GM18520 (cell line): ENCODE data around the gene TTC32.

Source experiments
- ATAC-seq: cut with Tn5 transposase; IDR thresholded peaks from one replicate; pipeline ENCODE4 v1.9.1; 2021; ENCODE audit not compliant: unreplicated experiment

TTC32 gene

DNA sequence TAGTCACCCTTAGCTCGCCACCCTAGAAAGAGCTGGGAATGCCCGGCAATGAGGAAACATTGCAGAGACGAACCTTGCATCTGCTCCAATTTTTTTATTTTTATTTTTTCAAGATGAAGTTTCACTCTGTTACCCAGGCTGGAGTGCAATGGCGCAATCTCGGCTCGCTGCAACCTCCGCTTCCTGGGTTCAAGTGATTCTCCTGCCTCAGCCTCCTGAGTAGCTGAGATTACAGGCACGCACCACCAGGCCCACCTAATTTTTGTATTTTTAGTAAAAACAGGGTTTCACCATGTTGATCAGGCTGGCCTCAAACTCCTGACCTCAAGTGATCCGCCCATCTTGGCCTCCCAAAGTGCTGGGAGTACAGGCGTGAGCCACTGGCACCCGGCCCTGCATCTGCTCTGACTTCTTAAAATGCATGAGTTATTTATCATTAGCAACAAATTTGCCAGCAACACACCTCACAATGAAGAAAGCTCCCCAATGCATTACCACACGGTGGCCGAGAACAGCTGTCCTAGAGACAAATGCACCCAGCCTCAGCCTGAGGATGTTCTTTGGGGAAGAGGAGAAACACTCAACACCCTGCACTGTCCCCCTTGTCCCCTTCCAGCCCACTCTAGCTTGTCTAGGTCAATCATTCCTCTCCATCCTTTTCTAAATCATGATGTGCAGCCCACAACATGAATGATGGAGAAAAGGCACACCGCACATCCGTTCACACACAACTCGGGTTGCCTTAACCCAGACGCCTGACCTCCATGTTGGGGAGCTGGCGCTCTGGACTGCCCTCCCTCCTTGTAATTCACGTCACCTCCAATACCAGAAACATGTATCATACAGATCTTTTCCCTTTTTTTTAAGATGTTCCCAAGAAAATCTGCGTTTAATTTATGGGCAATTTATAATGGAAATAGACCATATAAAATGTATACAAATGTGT lies 46.9 kb downstream of the TTC32 start:
- no peak for ATAC-seq

DNA sequence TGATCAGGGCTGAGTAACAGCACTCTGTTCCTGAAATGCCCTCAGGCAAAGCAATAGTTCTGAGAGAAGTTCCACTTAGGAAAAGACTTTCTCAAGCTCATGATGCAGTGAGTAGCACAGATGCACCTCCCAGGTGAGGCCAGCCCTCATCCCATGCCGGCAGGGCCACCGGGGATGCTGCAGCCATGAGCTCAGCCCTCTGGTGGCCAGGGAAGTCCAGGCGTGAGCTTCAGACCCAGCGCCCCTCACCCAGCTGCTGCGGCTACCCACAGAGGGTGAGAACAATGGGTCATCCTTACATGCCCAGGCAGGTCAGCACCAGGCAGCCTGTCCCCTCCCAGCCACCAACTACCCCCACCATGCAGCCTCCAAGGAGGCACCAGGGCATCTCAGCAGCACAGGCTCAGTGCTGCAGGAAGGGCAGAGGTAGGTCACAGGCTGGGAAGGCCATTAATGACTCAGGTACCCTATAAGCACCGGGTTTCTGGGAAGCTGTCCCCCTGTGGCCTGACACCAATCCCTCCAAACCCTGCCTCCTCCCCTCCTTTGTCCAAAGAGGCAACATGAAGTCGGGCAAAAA lies 50.6 kb downstream of the TTC32 start:
- ATAC-seq: no peak

DNA sequence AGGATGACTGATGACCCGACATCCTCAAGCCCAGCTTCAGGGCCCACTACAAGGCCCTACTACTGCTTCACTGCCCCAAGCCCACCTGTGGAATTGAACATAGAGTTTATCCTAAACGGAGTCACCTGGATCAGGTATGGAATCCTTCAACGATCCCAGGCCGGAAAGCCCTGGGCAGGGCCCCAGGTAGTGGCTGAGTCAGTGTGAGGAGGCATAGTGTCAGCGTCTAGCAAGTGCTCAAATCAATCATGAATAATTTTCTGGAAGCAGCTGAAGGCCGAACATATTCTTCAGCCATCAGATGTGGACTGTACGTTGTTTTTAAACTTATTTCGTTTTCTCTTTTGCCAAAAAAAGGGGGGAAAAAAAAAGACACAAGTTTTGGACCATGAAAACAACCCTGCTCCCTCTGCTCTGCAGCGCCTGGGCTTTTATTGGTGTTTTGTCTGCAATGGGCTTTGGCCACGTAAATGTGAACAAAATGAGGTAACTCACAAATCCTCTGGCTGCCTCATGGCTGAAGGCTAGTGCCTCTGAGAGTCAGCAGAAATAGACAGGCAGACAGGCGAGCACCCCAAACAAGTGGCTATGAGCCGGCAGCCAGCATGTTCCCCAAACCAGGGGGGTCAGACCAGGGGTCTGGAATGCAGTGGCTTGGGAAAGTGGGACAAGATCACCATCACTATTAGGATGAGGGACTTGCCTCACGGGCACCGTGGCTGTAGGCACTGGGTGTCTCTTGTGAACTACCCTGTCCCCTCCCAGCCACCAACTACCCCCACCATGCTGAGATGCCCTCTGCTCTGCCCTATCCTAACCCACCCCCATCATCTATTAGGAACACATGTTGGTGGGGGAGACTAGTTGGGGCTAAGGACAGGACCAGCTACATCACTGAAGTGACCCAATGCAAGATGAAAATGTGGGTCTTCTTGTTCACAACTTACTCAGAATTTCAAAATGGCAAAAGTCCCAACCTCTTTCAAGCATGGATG lies 51.4 kb downstream of the TTC32 start:
- ATAC-seq: no peak

DNA sequence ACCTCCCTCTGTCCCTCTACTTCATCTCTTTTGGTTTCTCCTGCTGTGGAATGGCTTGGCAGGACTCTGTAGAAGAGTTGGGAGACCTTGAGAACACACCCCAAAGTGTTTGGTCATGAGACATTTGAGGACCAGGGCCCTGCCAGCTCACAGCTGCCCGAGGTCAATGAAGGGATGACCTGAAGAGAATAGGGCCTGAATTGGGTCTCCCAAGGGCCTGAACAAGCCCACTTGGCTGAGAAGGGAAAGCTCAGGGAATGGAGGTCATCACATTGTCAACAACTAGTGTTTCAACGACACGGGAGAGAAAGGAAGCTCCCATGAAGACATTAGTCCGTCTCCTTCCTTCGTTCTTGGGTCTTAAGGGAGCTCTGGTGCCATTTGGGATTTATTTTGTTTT lies 52.8 kb downstream of the TTC32 start:
- ATAC-seq: no peak

DNA sequence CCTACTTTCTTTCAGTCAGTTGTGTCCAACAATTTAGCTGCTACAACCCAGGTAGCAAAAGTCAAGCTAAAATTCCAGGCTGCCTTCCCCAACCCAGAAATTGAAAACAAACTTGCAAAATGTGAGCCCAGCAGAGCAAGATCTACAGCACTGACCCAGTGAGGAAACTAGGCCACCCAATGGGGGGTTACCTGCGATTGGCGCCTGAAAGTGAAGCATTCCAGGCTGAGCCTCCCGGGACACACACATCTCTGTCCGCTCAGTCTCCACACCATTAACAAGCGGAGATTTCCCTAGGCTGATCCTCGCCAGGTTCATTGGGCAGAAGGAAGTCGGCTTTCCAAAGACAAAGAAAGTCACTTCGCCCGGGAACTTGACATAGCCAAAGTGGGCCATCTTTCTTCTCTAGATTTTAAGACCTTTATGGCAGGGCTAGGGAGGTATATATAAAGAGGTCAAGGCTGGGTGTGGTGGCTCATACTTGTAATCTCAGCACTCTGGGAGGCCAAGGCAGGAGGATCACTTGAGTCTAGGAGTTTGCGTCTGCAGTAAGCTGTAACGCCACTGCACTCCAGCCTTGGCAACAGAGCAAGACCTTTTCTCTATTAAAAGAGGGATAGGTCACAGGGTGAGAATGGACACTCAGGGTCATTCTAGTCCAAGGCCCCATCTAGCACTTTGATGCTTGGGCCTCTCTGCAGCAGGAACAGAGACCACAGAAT lies 53.6 kb downstream of the TTC32 start:
- no peak for ATAC-seq

DNA sequence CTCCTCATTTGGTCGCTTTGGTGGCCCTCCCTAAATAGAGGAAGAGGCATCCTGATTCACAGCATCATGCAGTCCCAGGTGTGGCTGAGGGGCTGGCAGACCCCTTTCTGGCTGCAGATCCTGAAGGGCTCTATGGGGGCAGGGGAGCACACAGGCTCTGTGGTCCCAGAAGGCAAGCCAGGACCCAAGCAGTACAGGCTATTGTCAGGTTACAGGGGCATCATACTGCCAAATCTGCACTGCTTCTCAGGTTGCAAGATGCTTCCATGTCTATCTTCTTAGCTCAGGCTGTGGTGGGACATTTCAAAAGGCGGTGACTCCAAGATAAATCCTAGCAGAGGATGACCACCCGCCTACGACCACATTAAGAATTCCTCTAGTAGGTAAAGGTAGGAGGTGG lies 54.3 kb downstream of the TTC32 start:
- no peak for ATAC-seq
